ENCODE measurements around the gene KRT75. TPM values are rescaled to one million over a fixed set of nuclear protein-coding genes. Genes with fewer than 3 reads are reported as not detected.

The KRT75 gene
- total RNA-seq, 2 donors from 2014 or later: 0.10 TPM; not detected in 1

- intact Hi-C loops (cut with DNase I): no loop called here
- Histone ChIP-seq H3K4me3 (no peak overlapping the region), H3K27me3 (no peaks in the 10 kb centered on the region), H3K9ac (ENCODE audit: low read depth in 2 of 2, low read length in 2 of 2) (no peak overlapping the region), H3K9me3 (no peaks in the 10 kb centered on the region), H3K4me1 (no peaks in the 10 kb centered on the region), H3K27ac (no peak overlapping the region), H3K36me3 (no peaks in the 10 kb centered on the region)
- TF ChIP-seq CTCF (IDR thresholded peaks at IDR 0.05): no peak
- DNase-seq: no peak
Measured at GRCh38 chr12:52407918-52408317, 26.3 kb downstream of the KRT75 start.

GRCh38 chr12:52405922-52406385 lies 28.2 kb downstream of the KRT75 start, which contains the start of gene KRT82:
KRT82 (minus strand) TSS chr12:52406335; CDS start chr12:52406277, 58 bp downstream.
- DNase-seq: no peak
- H3K27ac ChIP-seq: no peak within 1 kb of the TSS
- H3K27me3 ChIP-seq: no peaks in the 10 kb centered on the region
- no peaks in the 10 kb centered on the region for H3K4me1 ChIP-seq
- intact Hi-C loops (cut with DNase I): no loop called here
- H3K36me3 ChIP-seq: no peaks in the 10 kb centered on the region
- no peaks in the 10 kb centered on the region for H3K9me3 ChIP-seq
- no peak within 1 kb of the TSS for H3K9ac ChIP-seq (ENCODE audit: low read depth in 2 of 2, low read length in 2 of 2)
- no peak for TF ChIP-seq CTCF (IDR thresholded peaks at IDR 0.05)
- H3K4me3 ChIP-seq: no peak within 1 kb of the TSS

- H3K36me3 ChIP-seq: no peaks in the 10 kb centered on the region
- H3K27ac ChIP-seq: no peak overlapping the region
- no peaks in the 10 kb centered on the region for H3K4me1 ChIP-seq
- H3K4me3 ChIP-seq: no peak overlapping the region
- H3K9me3 ChIP-seq: no peaks in the 10 kb centered on the region
- TF ChIP-seq CTCF (IDR thresholded peaks at IDR 0.05): no peak
- H3K27me3 ChIP-seq: no peaks in the 10 kb centered on the region
- intact Hi-C loops (cut with DNase I): no loop called here
- no peak overlapping the region for H3K9ac ChIP-seq (ENCODE audit: low read depth in 2 of 2, low read length in 2 of 2)
- no peak for DNase-seq
Measured at GRCh38 chr12:52404951-52405350, 29.2 kb downstream of the KRT75 start.

- H3K27ac ChIP-seq: no peak overlapping the region
- no peaks in the 10 kb centered on the region for H3K36me3 ChIP-seq
- H3K4me3 ChIP-seq: no peak overlapping the region
- H3K27me3 ChIP-seq: no peaks in the 10 kb centered on the region
- H3K4me1 ChIP-seq: no peaks in the 10 kb centered on the region
- no peak for DNase-seq
- no peak for TF ChIP-seq CTCF (IDR thresholded peaks at IDR 0.05)
- H3K9me3 ChIP-seq: no peaks in the 10 kb centered on the region
- H3K9ac ChIP-seq (ENCODE audit: low read depth in 2 of 2, low read length in 2 of 2): no peak overlapping the region
- intact Hi-C loops (cut with DNase I): no loop called here
Measured at GRCh38 chr12:52403561-52403960, 30.6 kb downstream of the KRT75 start.

GRCh38 chr12:52402873-52403540 lies 31.2 kb downstream of the KRT75 start:
- Histone ChIP-seq H3K36me3 (no peaks in the 10 kb centered on the region), H3K4me3 (no peak overlapping the region), H3K4me1 (no peaks in the 10 kb centered on the region), H3K27me3 (no peaks in the 10 kb centered on the region), H3K9ac (ENCODE audit: low read depth in 2 of 2, low read length in 2 of 2) (no peak overlapping the region), H3K27ac (no peak overlapping the region), H3K9me3 (no peaks in the 10 kb centered on the region)
- DNase-seq: no peak
- intact Hi-C loops (cut with DNase I): no loop called here
- TF ChIP-seq CTCF (IDR thresholded peaks at IDR 0.05): no peak

Data from colonic mucosa (tissue), 4 donors.